H1 (cell line): ENCODE results near the gene INTS6. TPM values are rescaled to one million over a fixed set of nuclear protein-coding genes. Genes with fewer than 3 reads are reported as not detected.

ENCODE experiments used
- CTCF ChIA-PET: fragments of 300-600 bp; sonication (Branson Sonifier 250); formaldehyde crosslinking; loops from one replicate; lab custom pipeline; 2021; ENCODE audit not compliant: partially characterized antibody; lab: Charles Lee
- POLR2A ChIA-PET: fragments of 300-600 bp; sonication (Branson Sonifier 250); formaldehyde crosslinking; loops from one replicate; lab custom pipeline; 2021; ENCODE audit warnings: inconsistent platforms; ENCODE audit not compliant: partially characterized antibody; lab: Charles Lee
- DNase-seq, 2 experiments: peaks; one replicate each; pipeline versions ENCODE4 v3.0.0 to v3.0.0-alpha.2; 2010 to 2022; ENCODE audit warnings: low spot score in 2 of 2, low read depth in 1 of 2, mixed read lengths in 1 of 2
- FAIRE-seq: peaks from 2 replicates; lab custom pipeline; 2011; peaks lifted over from hg19 to GRCh38; lab: Jason Lieb, UNC
- H2AFZ ChIP-seq: 2 replicates; pipeline ENCODE4 v1.8.1; 2012; ENCODE audit warnings: low read length, inconsistent platforms
- H2AK5ac ChIP-seq: 2 replicates; pipeline ENCODE4 v1.6.1; 2013; ENCODE audit warnings: low read depth, low read length
- H2BK120ac ChIP-seq: replicated peaks from 2 replicates; pipeline ENCODE3; 2013; ENCODE audit warnings: low read depth, low read length, inconsistent platforms
- H2BK12ac ChIP-seq: 2 replicates; pipeline ENCODE4 v1.6.1; 2013; ENCODE audit warnings: low read depth, low read length
- H2BK15ac ChIP-seq: 2 replicates; pipeline ENCODE4 v1.6.1; 2013; ENCODE audit warnings: low read length
- H2BK20ac ChIP-seq: 2 replicates; pipeline ENCODE4 v1.6.1; 2013; ENCODE audit warnings: low read length
- H2BK5ac ChIP-seq: 2 replicates; pipeline ENCODE4 v1.6.1; 2013; ENCODE audit warnings: low read depth, low read length
- H3K14ac ChIP-seq: 2 replicates; pipeline ENCODE4 v1.6.1; 2013; ENCODE audit warnings: inconsistent platforms; ENCODE audit not compliant: insufficient read length
- H3K18ac ChIP-seq: 2 replicates; pipeline ENCODE4 v1.6.1; 2013; ENCODE audit warnings: low read length; ENCODE audit errors: extremely low read depth
- H3K23ac ChIP-seq: 2 replicates; pipeline ENCODE4 v1.6.1; 2013; ENCODE audit warnings: inconsistent platforms; ENCODE audit not compliant: insufficient read length
- H3K23me2 ChIP-seq: 2 replicates; pipeline ENCODE4 v1.6.1; 2013; ENCODE audit warnings: low read depth, low read length
- H3K27ac ChIP-seq: 2 replicates; pipeline ENCODE4 v1.6.1; 2011; ENCODE audit warnings: low read depth, low read length, inconsistent platforms
- H3K27me3 ChIP-seq, 4 experiments: replicated peaks in 1 of 4; 1 replicate in 1 of 4; 2 replicates in 3 of 4; pipeline versions ENCODE4 v1.6.1 to v1.8.1; 2011 to 2013; ENCODE audit warnings: low read length in 3 of 4, mild to moderate bottlenecking in 3 of 4, inconsistent platforms in 2 of 4, mixed read lengths in 2 of 4, moderate library complexity in 1 of 4; ENCODE audit not compliant: control insufficient read depth in 3 of 4, insufficient read depth in 3 of 4; ENCODE audit errors: extremely low read depth in 1 of 4
- H3K36me3 ChIP-seq, 4 experiments: 2 replicates each; pipeline versions ENCODE4 v1.6.1 to v1.8.1; 2011 to 2013; ENCODE audit warnings: mild to moderate bottlenecking in 4 of 4, low read length in 3 of 4, moderate library complexity in 2 of 4, control low read depth in 1 of 4, inconsistent platforms in 1 of 4; ENCODE audit not compliant: insufficient read depth in 4 of 4, control insufficient read depth in 2 of 4
- H3K4ac ChIP-seq: replicated peaks from 2 replicates; pipeline ENCODE3; 2013; ENCODE audit warnings: low read length, low read depth, mixed read lengths, inconsistent platforms; ENCODE audit not compliant: insufficient read length
- H3K4me1 ChIP-seq, 4 experiments: replicated peaks in 1 of 4; 1 replicate in 1 of 4; 2 replicates in 3 of 4; pipeline versions ENCODE4 v1.6.1 to v1.8.1; 2011 to 2013; ENCODE audit warnings: low read length in 3 of 4, inconsistent platforms in 2 of 4, mixed read lengths in 1 of 4; ENCODE audit not compliant: insufficient read depth in 4 of 4, control insufficient read depth in 3 of 4
- H3K4me2 ChIP-seq, 2 experiments: 2 replicates each; pipeline versions ENCODE4 v1.6.1 to v1.8.1; 2011 to 2013; ENCODE audit warnings: low read depth in 2 of 2, low read length in 2 of 2, control low read depth in 1 of 2, inconsistent platforms in 1 of 2, mild to moderate bottlenecking in 1 of 2; ENCODE audit not compliant: insufficient read depth in 1 of 2
- H3K4me3 ChIP-seq, 4 experiments: fragments of 200-600, 300-600 bp in 1 of 4; sonication (generic), shearing (Covaris generic), sonication (Bioruptor Twin) in 1 of 4; 2 replicates each; pipeline versions ENCODE4 v1.5.1 to v1.8.1; 2011 to 2016; ENCODE audit warnings: low read length in 4 of 4, low read depth in 3 of 4, control low read depth in 2 of 4, inconsistent platforms in 2 of 4, mild to moderate bottlenecking in 2 of 4, mixed read lengths in 1 of 4, moderate library complexity in 1 of 4; ENCODE audit not compliant: insufficient read depth in 2 of 4; ENCODE audit errors: extremely low read depth in 1 of 4
- H3K56ac ChIP-seq: replicated peaks from 2 replicates; pipeline ENCODE3; 2013; ENCODE audit warnings: low read depth, mild to moderate bottlenecking, mixed read lengths, low read length, inconsistent platforms; ENCODE audit not compliant: insufficient read length
- H3K79me1 ChIP-seq: 2 replicates; pipeline ENCODE4 v1.6.1; 2013; ENCODE audit warnings: low read depth, low read length, control low read depth
- H3K79me2 ChIP-seq, 2 experiments: 2 replicates each; pipeline versions ENCODE4 v1.6.1 to v1.8.1; 2012 to 2013; ENCODE audit warnings: low read length in 2 of 2, mild to moderate bottlenecking in 2 of 2, inconsistent platforms in 1 of 2; ENCODE audit not compliant: insufficient read depth in 2 of 2, control insufficient read depth in 1 of 2
- H3K9ac ChIP-seq, 4 experiments: replicated peaks in 1 of 4; 1 replicate in 1 of 4; 2 replicates in 3 of 4; pipeline versions ENCODE4 v1.6.1 to v1.8.1; 2011 to 2013; ENCODE audit warnings: low read depth in 3 of 4, low read length in 3 of 4, control low read depth in 2 of 4, mild to moderate bottlenecking in 2 of 4, moderate library complexity in 2 of 4, inconsistent platforms in 1 of 4; ENCODE audit errors: extremely low read depth in 1 of 4
- H3K9me3 ChIP-seq, 2 experiments: 2 replicates each; pipeline versions ENCODE4 v1.6.1 to v1.8.1; 2012 to 2013; ENCODE audit warnings: mild to moderate bottlenecking in 2 of 2, moderate library complexity in 2 of 2, control low read depth in 1 of 2, inconsistent platforms in 1 of 2, low read depth in 1 of 2, low read length in 1 of 2, mixed read lengths in 1 of 2; ENCODE audit not compliant: insufficient read depth in 2 of 2
- H4K20me1 ChIP-seq, 2 experiments: replicated peaks in 1 of 2; 2 replicates each; pipeline versions ENCODE3 to v1.8.1; 2011 to 2013; ENCODE audit warnings: inconsistent platforms in 2 of 2, low read length in 2 of 2, mild to moderate bottlenecking in 1 of 2; ENCODE audit not compliant: insufficient read depth in 2 of 2, control insufficient read depth in 1 of 2
- H4K5ac ChIP-seq: 2 replicates; pipeline ENCODE4 v1.6.1; 2013; ENCODE audit warnings: low read length, low read depth, mixed read lengths, inconsistent platforms; ENCODE audit not compliant: insufficient read length
- H4K8ac ChIP-seq: 2 replicates; pipeline ENCODE4 v1.8.0; 2013; ENCODE audit warnings: mild to moderate bottlenecking, moderate library complexity, low read length, inconsistent platforms; ENCODE audit not compliant: insufficient read depth; ENCODE audit errors: extremely low read depth
- H4K91ac ChIP-seq: replicated peaks from 2 replicates; pipeline ENCODE3; 2013; ENCODE audit warnings: low read length, mixed read lengths, inconsistent platforms; ENCODE audit not compliant: insufficient read length
- ATF2 ChIP-seq: IDR thresholded peaks from 2 replicates; pipeline ENCODE4 v1.6.1; 2012; ENCODE audit warnings: low read length, inconsistent platforms
- CBX8 ChIP-seq: fragments of 300-800, 300-1000 bp; sonication (generic); IDR thresholded peaks from 2 replicates; pipeline ENCODE4 v1.7.1; 2016; ENCODE audit warnings: low read depth, low read length, borderline replicate concordance
- EP300 ChIP-seq, 2 experiments: IDR thresholded peaks; 1 replicate in 1 of 2; 2 replicates in 1 of 2; pipeline ENCODE4 v1.6.1; 2011 to 2012; ENCODE audit warnings: low read depth in 2 of 2, low read length in 2 of 2, mild to moderate bottlenecking in 2 of 2, borderline replicate concordance in 1 of 2, inconsistent platforms in 1 of 2, moderate library complexity in 1 of 2
- EZH2 ChIP-seq: fragments of 200-600 bp; sonication (generic); IDR thresholded peaks from 2 replicates; pipeline ENCODE4 v1.7.1; 2012; ENCODE audit warnings: low read depth, mild to moderate bottlenecking, moderate library complexity, low read length, inconsistent platforms; ENCODE audit not compliant: severe bottlenecking
- KDM5A ChIP-seq: fragments of 200-600 bp; IDR thresholded peaks from 2 replicates; pipeline ENCODE4 v1.7.1; 2012; ENCODE audit warnings: mild to moderate bottlenecking, low read length, inconsistent platforms, mixed read lengths
- TAF1 ChIP-seq: IDR thresholded peaks from 2 replicates; pipeline ENCODE4 v1.6.1; 2011; ENCODE audit warnings: mild to moderate bottlenecking, low read depth, low read length
- TAF7 ChIP-seq: optimal IDR thresholded peaks from 2 replicates; pipeline ENCODE3; 2011; ENCODE audit warnings: low read depth, mild to moderate bottlenecking, inconsistent platforms, low read length, moderate library complexity, borderline replicate concordance
- WGBS, 2 experiments: shearing (Covaris generic) in 1 of 2; methylation state at CpG; one replicate each; pipeline versions ENCODE4 v1.1.6 to v1.1.7; 2013 to 2015; ENCODE audit warnings: low lambda C conversion rate in 2 of 2, mixed read lengths in 2 of 2, inconsistent platforms in 1 of 2, low coverage in 1 of 2, missing lambda C conversion rate in 1 of 2; ENCODE audit not compliant: insufficient replicate concordance in 2 of 2, insufficient coverage in 1 of 2, insufficient read length in 1 of 2; ENCODE audit errors: extremely low coverage in 1 of 2, missing lambda C conversion rate in 1 of 2; 5-methylcytosine and 5-hydroxymethylcytosine counted together
- polyA plus RNA-seq, 7 experiments: library from polyadenylated mRNA; depleted of rRNA in 3 of 7; stranded (reverse) in 5 of 7; unstranded in 2 of 7; fragments of >200 nt in 5 of 7; fragments of 200-250 nt in 2 of 7; gene quantifications; 1 replicate in 5 of 7; 2 replicates in 1 of 7; 4 replicates in 1 of 7; pipeline versions ENCODE4 v1.2.1 to v1.2.3, GENCODE V29; 2011 to 2013; ENCODE audit warnings: missing spikeins in 2 of 7, mixed read lengths in 2 of 7
- total RNA-seq: library from RNA; stranded (reverse); fragmentation: NEBNext Ultra II Directional; extraction: Animal tissue kit (Norgen Biotek cat#: 25700); gene quantifications from 2 replicates; pipeline ENCODE4 v1.2.1, GENCODE V29; 2021

INTS6 gene
- total and polyA plus RNA-seq, 2 of the 8 experiments (the other 6 are each of a cell fraction or from before 2014, with no cell fraction given), result 12.6 to 42.8 TPM

GRCh38 chr13:51457086-51457815 is 4.4 kb upstream of the INTS6 start:
- CTCF ChIA-PET, result interaction anchor here (0.6 to 1.7 kb wide), 4 partner anchors 9 to 340 kb away, joined by 3 to 4 read pairs (median 4); no protein-coding TSS in a partner anchor

More at GRCh38 chr13:51457086-51457815, 4.4 kb upstream of the INTS6 start:
- no peak overlapping the region for H3K14ac ChIP-seq
- H4K8ac ChIP-seq, result no peak overlapping the region
- no peak overlapping the region for H3K56ac ChIP-seq
- H4K5ac ChIP-seq, result no peak overlapping the region
- no peaks in the 10 kb centered on the region for H3K9me3 ChIP-seq
- H4K91ac ChIP-seq, result no peak overlapping the region
- no peak overlapping the region for H3K4ac ChIP-seq
- H2BK20ac ChIP-seq, result no peak overlapping the region
- no peak for FAIRE-seq
- H4K20me1 ChIP-seq, result no peaks in the 10 kb centered on the region
- H2BK5ac ChIP-seq, result no peak overlapping the region
- no peak overlapping the region for H2BK12ac ChIP-seq
- no peak overlapping the region for H3K23ac ChIP-seq
- H2BK120ac ChIP-seq, result no peak overlapping the region
- no peaks in the 10 kb centered on the region; the same call in 1 of the 2 replicates for H3K79me1 ChIP-seq
- no peak overlapping the region for H2BK15ac ChIP-seq
- POLR2A ChIA-PET, result interaction anchor here (0.8 to 1.6 kb wide), 2 partner anchors 10 to 181 kb away, joined by 3 to 5 read pairs; no protein-coding TSS in a partner anchor
- H2AK5ac ChIP-seq, result no peak overlapping the region
- peaks cover 0 to 15% (median 0%) of the 10 kb centered on the region in 4 experiments; a peak in 2 of 8 replicates for H3K36me3 ChIP-seq
- H3K27me3 ChIP-seq, result no peaks in the 10 kb centered on the region
- no peak overlapping the region for H3K4me3 ChIP-seq
- H3K27ac ChIP-seq, result no peak overlapping the region
- no peaks in the 10 kb centered on the region for H3K4me1 ChIP-seq
- H3K79me2 ChIP-seq, result no peaks in the 10 kb centered on the region
- WGBS, 2 experiments, result 94% methylated on average over 15 of the region's 15 CpGs; no CpG with 5 or more reads in 1 of the 2 experiments
- peaks cover 4% of the 10 kb centered on the region for H3K23me2 ChIP-seq
- H3K18ac ChIP-seq, result no peak overlapping the region
- TF ChIP-seq CBX8, result no peak
- TF ChIP-seq TAF1, result no peak
- no peak for TF ChIP-seq EZH2
- no peak for TF ChIP-seq TAF7
- TF ChIP-seq EP300 (IDR thresholded peaks at IDR 0.05; ENCODE audit: borderline replicate concordance in 1 of 2, low read depth in 2 of 2, low read length in 2 of 2), result no peak
- no peak for TF ChIP-seq ATF2
- no peak for TF ChIP-seq KDM5A
- H3K4me2 ChIP-seq, result no peak overlapping the region
- H2AFZ ChIP-seq, result no peak overlapping the region
- no peak overlapping the region for H3K9ac ChIP-seq
- no peak for DNase-seq
